Fibroblast of mammary gland (primary cell): ENCODE results near the gene OBP2A.
A peak's percentile ranks its signal among the peaks of the same experiment; 100 is the strongest.

Experiments used
- DNase-seq: peaks from one replicate; pipeline ENCODE4 v3.0.0-alpha.2; 2010; ENCODE audit warnings: low read depth
- H3K4me3 ChIP-seq: 2 replicates; pipeline ENCODE4 v1.5.1; 2011; ENCODE audit warnings: low read depth, mild to moderate bottlenecking, low read length, moderate library complexity; ENCODE audit not compliant: control insufficient read depth
- TF ChIP-seq, protein P1 (sequence below): conservative IDR thresholded peaks from 2 replicates; pipeline ENCODE4 v1.5.1; 2011; ENCODE audit warnings: low read depth, low read length, inconsistent platforms; ENCODE audit not compliant: control insufficient read depth, insufficient read depth

Gene OBP2A

DNA sequence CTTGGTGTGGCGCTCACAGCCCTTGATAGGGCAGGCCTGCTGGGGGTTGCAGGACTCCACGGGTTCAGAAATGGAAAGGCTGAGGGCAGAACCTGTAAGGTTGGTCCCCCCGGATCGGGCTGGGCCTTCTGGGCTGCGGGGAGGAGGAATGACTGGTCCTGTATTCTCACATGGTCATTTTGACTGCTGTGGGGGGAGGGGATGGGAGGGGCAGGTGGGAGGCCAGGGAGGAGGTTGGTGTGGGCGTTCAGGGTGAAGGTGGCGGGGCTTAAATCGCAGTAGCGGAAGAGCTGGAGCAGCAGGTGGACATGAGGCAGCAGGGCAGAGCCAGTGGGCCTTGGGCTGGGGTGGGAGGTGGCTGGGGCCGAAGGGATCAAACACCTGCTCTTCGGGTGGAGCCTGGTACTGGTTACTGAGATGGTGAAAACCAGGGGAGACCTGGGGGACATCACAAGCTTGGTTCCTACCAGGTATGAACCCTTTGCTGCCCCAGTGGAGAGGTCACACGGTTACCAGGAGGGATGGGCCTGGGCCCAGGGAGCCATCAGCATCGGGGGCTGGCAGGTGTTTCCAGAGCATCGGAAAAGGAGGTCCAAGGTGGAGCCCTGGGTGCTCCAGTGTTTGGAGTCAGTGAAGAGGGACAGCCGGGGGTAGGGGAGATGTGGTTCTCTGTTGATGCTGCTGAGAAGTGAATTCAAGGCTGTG, 43.6 kb upstream of the OBP2A start:
- no peak for DNase-seq
- TF ChIP-seq, protein P1, sequence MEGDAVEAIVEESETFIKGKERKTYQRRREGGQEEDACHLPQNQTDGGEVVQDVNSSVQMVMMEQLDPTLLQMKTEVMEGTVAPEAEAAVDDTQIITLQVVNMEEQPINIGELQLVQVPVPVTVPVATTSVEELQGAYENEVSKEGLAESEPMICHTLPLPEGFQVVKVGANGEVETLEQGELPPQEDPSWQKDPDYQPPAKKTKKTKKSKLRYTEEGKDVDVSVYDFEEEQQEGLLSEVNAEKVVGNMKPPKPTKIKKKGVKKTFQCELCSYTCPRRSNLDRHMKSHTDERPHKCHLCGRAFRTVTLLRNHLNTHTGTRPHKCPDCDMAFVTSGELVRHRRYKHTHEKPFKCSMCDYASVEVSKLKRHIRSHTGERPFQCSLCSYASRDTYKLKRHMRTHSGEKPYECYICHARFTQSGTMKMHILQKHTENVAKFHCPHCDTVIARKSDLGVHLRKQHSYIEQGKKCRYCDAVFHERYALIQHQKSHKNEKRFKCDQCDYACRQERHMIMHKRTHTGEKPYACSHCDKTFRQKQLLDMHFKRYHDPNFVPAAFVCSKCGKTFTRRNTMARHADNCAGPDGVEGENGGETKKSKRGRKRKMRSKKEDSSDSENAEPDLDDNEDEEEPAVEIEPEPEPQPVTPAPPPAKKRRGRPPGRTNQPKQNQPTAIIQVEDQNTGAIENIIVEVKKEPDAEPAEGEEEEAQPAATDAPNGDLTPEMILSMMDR = no peak
- peak overlapping the region; percentile 68 for H3K4me3 ChIP-seq

DNA sequence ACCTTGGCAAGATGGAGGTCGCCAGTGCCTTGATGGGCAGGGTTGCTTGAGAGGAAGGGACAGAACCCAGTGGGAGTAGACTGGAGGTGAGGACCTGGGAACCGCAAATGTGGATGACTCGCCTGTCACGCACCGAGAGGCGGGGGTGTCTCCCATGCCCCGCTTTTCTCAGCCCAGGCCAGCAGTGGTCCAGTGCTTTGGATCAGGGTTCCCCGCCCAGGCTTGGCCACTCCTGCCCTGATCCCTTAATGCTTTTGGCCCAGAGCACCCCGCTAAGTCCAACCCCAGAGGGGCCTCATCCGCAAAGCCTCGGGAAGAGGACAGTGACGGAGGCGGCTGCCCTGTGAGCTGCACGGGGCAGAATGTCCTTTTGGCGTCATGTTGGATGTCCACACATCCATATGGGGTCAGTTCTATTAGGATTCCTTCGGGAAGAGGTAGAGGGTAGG, 43.0 kb upstream of the OBP2A start:
- TF ChIP-seq, protein P1 = no peak
- DNase-seq = no peak
- H3K4me3 ChIP-seq = no peak overlapping the region

DNA sequence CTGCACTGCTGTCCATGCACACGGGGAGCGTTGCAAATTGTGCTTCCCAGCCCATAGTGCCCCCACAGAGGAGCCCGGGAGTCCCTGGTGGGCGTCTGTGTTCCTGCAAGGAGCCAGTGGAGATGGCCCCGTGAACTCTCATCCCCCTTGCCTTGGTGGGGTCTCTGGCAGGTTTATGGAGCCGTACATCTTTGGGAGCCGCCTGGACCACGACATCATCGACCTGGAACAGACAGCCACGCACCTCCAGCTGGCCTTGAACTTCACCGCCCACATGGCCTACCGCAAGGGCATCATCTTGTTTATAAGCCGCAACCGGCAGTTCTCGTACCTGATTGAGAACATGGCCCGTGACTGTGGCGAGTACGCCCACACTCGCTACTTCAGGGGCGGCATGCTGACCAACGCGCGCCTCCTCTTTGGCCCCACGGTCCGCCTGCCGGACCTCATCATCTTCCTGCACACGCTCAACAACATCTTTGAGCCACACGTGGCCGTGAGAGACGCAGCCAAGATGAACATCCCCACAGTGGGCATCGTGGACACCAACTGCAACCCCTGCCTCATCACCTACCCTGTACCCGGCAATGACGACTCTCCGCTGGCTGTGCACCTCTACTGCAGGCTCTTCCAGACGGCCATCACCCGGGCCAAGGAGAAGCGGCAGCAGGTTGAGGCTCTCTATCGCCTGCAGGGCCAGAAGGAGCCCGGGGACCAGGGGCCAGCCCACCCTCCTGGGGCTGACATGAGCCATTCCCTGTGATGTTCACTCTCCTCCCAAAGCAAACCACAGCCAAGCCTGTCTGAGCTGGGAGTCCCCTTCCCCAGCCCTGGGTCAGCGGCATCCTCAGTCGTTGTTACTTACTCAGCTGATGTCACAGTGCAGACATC, 42.3 kb upstream of the OBP2A start:
- TF ChIP-seq, protein P1 = no peak
- H3K4me3 ChIP-seq = no peak overlapping the region
- no peak for DNase-seq

DNA sequence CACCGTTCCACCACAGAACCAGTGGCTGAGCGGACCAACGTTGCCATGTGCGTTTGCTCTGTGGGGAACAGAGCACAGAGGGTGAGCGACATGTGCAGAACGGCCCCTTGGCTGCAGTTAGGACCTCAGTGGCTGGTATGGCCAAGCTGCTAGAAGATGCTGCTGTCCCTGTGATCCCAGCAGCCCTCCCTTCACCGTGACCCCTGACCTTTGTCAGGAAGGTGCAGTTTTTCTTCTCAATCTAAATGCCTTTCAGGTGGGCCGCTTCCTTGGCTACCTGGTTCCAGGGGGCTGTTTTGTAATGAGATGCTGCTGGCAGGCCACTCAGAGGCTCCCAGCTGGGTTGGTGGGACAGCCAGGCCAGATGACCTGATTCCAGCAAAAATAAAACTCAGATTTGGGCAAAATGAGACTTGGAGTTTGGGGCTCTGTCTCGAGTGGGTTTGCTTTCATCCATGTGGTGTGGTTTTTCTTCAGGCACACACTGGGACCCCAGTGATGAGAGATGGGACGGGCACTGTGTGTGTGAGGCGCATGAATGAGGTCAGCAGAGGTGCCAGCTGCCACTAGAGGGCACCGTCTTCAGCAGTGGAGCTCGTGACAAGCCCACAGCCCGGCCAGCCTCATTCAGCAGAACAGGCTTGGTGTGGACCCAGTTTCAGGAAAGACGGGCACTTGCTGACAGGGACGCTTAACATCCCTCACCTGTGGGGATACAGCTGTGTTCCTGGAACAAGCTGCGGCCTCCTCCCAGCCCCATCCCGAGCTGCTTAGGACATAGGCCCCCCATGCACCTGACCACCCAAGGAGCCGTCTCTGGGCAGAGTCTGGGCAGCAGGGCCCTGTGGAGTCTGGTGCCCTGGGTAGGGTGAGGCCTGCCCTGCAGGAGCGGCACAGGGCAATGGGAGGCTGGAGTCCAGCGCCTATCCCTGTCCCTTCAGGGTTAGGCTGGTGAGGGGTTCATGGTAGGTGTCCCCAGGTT, 41.4 kb upstream of the OBP2A start:
- peak; percentile 65 for DNase-seq
- H3K4me3 ChIP-seq = no peak overlapping the region
- TF ChIP-seq, protein P1 = peak; percentile 77

DNA sequence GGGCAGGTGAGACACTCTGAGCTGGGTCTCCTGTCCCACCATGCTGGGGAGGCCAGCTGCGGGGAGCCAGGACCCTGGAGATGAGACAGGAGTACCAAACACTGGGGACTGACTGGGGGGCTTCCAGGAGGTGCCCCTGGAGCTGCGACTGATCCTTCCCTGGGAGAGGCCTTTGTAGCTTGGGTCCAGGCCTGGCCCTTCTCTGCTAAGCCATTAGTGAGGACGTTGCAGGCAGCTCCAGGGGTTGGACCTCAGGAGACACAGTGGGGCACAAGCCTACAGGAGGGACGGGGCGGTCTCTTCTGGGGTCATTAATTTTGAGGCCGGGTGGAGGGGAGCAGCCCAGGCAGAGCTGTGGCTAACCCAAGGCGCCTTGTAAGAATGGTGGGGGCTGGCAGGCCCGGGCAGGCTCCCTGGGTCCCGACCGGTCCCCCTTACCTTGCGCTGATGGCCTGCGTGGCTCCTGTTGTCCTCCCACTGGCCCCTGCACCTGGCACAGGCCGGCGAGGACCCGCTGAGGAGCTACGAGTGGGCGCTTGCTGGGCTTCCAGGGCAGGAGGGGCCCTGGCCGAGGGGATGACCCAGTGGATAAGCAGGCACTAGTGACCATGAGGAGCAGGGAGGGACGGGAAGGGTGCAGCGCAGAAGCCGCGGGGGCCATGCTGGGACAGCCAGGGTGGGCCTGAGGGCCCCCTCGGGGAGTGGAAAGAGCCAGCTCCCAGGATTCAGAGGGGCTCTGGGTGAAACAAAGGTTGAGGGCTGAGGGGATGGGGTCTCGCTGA, 40.3 kb upstream of the OBP2A start:
- H3K4me3 ChIP-seq = no peak overlapping the region
- no peak for DNase-seq
- TF ChIP-seq, protein P1 = no peak
